NCI-H526 treated with DMSO at 0.1 percent for 48 hours (cell line): Measurements from ENCODE around the gene PLCH2.

Experiments
- DNase-seq: peaks from one replicate; lab custom pipeline; 2025; lab: John Stamatoyannopoulos, UW

PLCH2 gene

GRCh38 chr1:2477791-2478499 lies 1.9 kb downstream of the PLCH2 start:
- DNase-seq, result no peak

DNA sequence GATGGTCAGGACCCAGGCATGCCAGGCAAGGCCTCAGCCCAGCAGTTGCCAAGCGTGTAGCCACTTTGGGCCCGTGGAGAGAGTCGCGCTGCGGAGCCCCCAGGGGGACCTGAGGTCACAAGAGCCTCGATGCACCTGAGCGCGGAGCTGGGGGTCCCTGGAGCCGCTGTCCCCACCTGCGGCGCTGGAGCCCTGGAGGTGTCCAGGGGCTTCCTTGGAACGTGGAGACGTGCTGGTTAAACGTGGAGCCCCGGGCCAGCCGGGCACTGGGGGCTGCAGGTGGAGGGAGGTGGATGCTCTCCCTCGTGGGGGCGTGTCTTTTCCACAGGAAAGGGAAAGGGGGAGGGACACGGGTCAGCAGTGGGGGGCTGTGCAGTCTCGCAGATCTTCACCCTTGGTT lies 3.1 kb downstream of the PLCH2 start:
- DNase-seq, result no peak

GRCh38 chr1:2479618-2480017 lies 3.5 kb downstream of the PLCH2 start:
- no peak for DNase-seq

DNA sequence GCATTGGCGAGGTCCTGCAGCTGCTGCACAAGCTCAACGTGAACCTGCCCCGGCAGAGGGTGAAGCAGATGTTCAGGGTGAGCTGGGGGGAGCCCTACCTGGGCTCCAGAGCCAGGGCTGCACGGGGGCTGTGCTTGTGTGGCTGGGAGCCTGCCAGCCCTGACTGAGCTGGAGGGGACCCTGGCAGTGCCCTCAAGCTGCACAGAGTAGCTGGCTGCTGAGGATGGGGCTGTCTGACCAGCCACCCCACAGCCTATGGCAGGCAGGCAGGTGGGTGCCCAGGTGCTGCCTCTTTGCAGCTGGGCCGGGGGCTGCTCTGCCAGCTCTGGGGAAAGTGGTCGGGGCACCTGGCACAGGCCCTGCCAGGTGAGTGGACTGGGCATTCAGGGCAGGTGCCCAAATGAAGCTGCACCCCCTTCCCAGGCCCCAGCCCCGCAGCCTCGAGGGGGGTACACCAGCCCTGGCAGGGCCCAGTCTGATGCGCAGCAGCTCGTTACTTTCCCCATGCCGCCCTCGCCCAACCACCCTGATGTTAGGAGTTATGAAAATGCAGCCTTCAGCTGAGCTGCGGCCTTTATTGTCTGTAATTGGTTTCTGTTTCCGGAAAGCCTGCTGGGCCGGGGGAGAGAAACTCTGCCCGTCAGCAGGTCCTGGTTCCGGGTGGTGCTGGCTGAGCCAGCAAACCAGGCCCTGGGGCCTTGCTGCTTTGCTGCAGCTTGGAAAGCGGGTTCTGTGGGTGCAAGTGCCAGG lies 4.3 kb downstream of the PLCH2 start:
- DNase-seq, result no peak

- DNase-seq, result no peak
These were observed 4.9 kb downstream of the PLCH2 start for GRCh38 chr1:2480986-2481364.

DNA sequence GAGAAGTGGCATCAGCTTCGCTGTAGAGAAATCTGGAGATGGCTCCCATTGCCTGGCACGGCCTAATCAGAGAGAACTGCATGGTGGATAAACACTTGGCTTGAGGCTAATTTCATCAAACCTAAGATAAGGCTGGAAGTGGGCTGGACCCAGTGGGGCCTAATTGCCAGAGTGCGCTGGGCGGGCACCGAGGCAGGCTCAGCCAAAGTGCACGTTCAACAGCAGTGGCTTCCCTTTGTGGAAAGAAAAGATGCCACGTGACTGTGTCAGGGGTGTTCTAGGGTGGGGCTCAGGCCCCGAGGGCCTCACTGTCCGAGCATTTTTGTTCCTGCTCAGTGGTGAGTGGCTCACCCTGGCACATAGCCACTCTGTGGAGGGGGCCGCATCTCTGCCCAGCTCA lies 5.8 kb downstream of the PLCH2 start:
- DNase-seq, result no peak

DNA sequence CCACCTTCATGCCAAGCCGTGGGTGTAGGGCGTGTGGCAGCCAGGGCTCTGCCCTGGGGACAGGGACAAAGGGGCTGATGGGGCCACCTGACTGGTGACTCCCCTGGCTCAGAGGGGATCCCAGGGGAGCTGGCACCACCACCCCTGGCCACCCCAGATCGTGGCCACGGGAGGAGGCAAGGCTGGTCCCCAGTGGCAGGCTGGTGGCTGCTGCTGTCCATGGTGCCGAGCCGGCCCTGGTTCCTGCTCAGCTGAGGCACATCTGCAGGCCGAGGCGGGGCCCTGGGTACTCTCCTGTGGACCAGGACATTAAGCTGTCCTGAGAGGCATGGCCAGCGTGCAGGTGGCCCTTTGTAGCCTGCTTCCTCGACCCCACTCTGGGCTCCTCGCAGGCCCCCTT lies 6.5 kb downstream of the PLCH2 start:
- no peak for DNase-seq

DNA sequence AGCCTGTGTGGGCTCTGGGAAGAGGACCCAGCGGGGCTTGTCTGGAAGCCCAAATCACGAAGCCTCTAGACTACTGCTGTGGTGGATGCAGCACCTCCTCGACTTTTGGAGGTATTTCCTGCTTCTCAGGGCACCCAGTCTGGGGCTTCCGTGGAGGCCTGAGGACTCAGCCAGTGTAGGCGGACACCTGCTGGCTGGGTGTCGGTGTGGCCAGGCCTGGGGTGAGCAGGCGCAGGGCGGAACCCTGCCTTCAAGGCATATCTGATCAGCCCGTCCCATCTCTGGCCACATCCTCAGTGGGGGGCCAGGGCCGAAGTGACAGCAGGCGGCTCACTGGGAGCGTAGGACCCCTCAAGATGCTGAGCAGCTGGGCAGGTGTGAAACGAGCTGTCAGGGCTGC lies 6.9 kb downstream of the PLCH2 start:
- no peak for DNase-seq

GRCh38 chr1:2483970-2484369 lies 7.9 kb downstream of the PLCH2 start:
- no peak for DNase-seq

DNA sequence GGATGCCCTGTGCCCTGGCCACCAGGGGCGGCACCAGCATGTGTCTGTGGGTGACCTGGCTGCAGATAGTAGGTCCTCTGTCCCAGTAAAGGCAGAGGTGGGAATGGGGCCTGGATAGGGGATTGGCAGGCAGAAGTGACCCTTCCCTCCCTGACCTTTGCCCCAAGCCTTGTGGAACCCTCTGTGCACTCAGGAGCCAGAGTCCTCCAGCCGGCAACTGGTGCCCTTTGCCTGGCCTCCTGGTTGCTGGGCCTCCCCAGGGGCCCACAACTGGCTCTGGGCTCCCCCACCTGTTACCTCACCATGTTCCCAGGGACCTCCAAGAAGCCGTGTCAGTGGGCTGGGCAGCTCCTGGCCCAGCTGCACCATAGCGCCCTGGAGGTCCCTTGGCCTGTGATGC lies 10.0 kb downstream of the PLCH2 start:
- DNase-seq, result no peak

GRCh38 chr1:2486558-2486957 lies 10.5 kb downstream of the PLCH2 start:
- no peak for DNase-seq

DNA sequence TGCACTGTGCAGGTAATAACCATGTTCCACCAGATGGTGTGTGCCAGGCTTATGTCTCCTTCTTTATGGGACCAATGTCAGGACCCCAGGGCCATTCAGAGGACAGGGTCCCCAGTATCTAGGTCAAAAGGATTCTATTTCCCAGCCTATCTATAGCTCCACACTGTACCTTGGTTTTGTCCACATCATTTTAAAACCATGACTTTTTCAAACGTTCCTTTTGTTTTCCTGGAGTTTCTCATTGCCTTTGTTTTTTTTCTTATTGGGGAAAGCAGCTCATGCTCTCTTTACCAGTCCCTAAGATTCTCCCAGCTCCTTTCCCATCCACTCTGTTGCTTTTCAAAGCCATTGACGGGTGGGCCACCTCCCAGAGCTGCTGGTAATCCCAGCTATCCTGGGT lies 12.6 kb downstream of the PLCH2 start:
- DNase-seq, result no peak

DNA sequence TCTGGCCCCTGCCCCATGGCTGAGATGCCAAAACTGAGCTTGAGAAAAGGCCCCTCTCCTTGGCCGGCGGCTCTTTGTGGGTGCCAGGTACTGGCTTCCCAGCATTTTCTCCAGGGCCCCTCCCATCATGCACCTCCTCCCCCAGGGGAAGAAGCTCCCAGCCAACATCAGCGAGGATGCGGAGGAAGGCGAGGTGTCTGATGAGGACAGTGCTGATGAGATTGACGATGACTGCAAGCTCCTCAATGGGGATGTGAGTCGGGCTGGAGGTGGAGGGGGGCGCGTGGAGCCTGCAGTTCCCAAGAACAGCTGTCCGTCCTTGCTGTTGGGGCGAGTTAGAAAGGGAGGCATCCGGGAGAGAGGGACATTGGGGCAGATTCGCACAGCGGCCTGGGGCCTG lies 13.5 kb downstream of the PLCH2 start:
- DNase-seq, result no peak

- no peak for DNase-seq
These were observed 16.0 kb downstream of the PLCH2 start for GRCh38 chr1:2492091-2492490.

DNA sequence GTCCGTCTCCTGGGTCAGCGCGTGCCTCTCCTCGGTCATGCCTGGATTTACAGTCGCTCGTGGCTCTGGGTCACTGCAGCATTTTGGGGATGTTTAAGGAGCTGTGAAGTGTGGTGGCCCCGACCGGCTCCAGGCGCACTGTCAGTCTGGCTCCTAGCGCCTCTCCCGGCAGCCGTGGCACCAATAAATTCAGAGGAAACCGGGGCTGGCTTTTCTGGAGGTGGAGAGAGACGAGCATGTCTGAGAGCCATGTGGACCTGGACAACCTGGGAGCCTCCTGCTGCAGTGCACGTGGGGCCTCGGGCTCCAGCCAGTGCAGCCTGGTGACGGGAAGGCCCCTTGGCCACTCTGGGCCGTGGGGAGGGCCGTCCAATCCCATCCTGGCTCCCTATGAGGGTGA lies 17.1 kb downstream of the PLCH2 start:
- DNase-seq, result no peak

DNA sequence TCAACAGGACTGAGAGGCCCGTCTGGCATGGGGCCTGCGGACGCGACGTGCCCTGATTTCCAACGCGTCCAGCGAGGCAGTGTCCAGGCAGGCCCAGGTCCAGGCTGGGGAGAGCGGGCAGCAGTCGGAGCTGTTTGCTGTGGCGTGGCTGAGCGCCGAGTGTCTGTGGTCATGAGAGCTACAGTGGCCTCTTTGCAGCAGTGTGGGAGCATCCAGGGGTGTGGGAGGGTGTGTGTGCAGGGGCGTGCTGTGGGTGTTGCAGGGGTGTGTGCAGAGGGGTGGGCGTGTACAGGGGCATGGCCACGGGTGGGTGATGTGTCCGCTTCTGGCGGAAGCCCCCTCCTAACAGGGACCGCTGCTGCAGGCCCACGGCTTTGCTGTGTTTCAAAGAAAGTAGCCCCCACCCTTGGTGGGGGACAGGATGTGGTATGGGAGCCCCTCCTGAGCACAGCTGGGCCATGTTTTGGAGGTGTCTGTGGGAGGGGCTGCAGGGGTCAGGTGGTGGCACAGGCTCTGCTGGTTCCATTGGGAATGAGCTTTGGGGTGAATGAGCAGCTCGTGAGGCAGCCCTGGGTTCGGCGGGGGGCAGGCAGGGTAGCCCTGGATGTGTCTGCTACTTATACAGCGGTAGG lies 17.7 kb downstream of the PLCH2 start:
- no peak for DNase-seq

DNA sequence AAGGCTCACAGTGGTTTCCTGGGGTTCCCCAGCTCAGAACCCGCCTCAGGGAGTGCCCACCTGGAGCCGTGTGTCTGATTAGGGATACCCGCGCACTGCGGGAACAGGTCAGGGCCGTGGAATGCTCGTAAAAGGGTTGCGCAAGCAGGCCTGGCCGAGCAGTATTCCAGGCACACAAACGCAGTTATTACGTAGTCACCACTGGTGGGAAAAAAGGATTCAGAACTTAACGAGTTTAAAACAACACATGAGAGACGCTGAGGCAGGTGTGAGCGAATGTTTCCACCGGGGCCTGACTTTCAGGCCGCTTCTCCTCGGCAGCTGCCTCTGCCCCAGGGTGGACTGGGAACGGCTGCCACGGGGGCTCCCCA lies 18.2 kb downstream of the PLCH2 start:
- no peak for DNase-seq

- no peak for DNase-seq
These were observed 18.9 kb downstream of the PLCH2 start for GRCh38 chr1:2495026-2495425.

GRCh38 chr1:2495546-2495945 lies 19.5 kb downstream of the PLCH2 start:
- no peak for DNase-seq

DNA sequence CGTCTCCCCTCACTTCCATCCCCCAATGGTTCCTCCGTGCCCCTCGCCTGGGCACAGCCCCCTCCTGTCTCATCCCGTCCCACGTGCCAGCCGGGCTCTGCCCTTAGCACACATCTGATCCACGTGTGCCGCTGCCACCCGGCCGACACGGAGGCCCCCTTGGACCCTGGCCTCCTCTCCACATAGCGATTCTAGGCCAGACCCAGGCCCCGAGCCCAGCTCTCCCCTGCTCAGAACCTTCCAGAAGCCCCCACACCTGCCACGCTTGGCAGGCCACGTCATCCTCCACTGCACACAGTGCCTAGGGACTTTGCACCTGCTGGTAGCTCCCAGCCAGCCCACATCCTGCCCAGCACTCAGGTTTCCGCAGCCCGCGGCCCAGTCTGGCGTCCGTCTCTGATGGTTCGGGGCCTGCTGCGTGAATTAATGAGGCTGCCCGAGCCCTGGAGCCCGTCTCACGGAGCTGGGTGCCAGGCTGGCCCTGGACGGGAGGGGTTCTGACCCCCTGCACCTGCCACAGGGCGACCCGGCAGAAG lies 20.1 kb downstream of the PLCH2 start:
- DNase-seq, result no peak

DNA sequence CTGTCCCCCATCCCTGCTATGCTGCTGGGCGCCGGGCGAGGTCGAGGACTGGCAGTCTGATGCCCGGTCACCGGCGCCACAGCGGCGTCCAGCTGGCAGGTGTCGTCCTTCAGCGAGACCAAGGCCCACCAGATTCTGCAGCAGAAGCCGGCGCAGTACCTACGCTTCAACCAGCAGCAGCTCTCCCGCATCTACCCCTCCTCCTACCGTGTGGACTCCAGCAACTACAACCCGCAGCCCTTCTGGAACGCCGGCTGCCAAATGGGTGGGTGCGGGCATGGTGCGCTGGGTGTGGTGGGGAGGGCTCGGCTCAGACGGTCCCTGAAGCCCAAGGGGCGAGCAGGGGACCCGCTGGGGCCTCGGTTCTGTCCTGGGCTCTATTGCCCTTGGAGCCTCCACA lies 20.7 kb downstream of the PLCH2 start:
- no peak for DNase-seq

- no peak for DNase-seq
These were observed 21.8 kb downstream of the PLCH2 start for GRCh38 chr1:2497891-2498290.

DNA sequence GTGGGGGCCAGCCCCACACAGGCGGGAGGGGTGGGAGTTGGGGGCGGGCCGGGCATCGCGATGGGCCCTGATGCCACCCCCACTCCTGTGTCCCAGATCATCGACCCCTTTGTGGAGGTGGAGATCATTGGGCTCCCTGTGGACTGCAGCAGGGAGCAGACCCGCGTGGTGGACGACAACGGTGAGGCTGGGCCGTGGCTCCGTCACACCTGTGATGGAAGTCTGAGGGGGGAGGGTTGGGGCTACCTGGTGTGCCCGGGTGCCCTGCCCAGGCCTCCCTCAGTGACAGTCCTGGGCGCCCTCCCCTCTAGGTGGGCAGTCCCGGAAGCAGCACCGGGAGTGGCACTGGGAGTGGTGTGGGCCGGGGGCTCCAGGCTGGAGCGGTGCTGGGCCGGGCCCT lies 22.6 kb downstream of the PLCH2 start:
- no peak for DNase-seq
